Skin epidermis (tissue), 12 donors: ENCODE measurements around the gene EIF6.
A peak's percentile ranks its signal among the peaks of the same experiment; 100 is the strongest.
"Not testable (repeated sequence)": the region's sequence is repeated elsewhere in the genome, so short reads cannot be mapped to it uniquely, and the experiment has no call there.

Source experiments
- H3K27ac ChIP-seq, 21 experiments: fragments of 200-600 bp; sonication (generic) in 11 of 21; one replicate each; pipeline ENCODE4 v1.5.0; 2020; ENCODE audit warnings: mild to moderate bottlenecking in 3 of 21, inconsistent platforms in 2 of 21, moderate library complexity in 2 of 21
- H3K4me3 ChIP-seq, 7 experiments: fragments of 200-600 bp; sonication (generic) in 2 of 7; one replicate each; pipeline ENCODE4 v1.5.0; 2020; ENCODE audit warnings: inconsistent platforms in 2 of 7, mild to moderate bottlenecking in 2 of 7, moderate library complexity in 1 of 7

Gene EIF6

DNA sequence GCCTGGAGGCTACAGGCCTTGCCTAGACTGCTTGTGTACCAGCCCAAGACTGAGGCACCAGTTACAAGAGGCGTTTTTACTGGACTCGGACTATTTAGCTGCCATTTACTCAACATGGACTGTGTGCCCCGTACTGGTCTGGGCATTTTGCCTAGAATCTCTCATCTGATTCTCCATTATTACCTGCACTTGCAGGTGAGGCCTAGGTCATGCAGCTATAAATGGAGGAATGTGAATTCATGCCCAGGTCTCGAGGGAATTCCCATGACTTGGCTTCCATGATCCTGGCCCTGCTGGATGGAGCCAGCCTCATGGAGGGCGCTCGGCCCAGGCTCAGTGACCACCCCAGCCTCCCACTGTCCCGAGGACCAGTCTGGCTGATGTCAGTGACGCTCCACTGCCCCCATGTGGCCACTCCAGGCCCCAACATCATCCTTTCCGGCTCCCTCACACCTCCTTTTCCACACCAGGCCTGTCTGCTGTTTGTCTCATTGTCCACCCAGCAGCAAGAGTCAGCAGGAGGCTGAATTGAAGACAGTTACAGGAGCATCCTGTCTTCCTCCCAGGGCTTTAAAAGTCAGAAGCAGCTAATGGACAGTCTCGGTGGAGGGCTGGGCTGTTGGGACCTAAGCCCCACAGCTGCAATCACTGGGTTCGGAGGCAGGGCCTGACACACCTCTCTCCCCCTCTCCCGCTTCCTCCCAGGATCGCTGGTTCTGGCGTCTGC lies 15.4 kb downstream of the EIF6 start:
- H3K27ac ChIP-seq, result peak overlapping the region in 1 of 21 experiments; percentile 2
- H3K4me3 ChIP-seq, result no peak overlapping the region

DNA sequence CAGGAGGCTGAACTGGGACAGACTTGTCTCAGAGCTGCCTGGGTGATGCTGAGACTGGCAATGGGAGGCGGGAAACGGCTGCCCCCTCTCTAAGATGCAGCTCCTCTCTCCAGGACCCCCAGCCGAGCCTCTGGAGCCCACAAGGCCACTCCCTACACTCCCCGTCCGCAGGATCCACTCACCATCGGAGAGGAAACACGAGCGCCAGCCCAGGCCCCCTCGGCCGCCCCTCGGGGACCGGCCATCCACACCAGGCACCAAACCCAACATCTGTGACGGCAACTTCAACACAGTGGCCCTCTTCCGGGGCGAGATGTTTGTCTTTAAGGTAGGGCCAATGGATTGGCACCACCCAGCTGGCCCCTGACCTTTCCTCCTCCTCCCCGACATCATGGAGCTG lies 17.5 kb downstream of the EIF6 start:
- no peak overlapping the region for H3K4me3 ChIP-seq
- H3K27ac ChIP-seq, result no peak overlapping the region

DNA sequence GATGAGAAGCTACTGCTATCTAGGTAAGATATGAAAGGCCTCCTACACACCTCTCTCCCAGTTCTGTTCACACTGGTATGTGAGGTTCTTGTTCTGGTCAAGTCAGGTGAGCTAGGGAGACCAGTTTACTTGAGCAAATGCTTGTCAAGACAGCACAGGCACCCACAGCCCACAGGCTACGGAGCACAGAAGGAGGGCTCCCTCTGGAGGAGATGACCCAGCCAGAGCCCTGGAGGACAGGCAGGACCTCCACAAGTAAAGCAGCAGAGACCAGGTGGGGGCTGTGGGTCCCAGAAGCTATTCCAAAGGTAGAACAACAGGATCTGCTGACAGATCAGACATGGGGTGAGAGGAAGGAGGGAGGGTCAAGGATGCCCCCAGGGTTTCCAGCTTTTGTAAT lies 19.8 kb downstream of the EIF6 start:
- no peak overlapping the region for H3K27ac ChIP-seq

DNA sequence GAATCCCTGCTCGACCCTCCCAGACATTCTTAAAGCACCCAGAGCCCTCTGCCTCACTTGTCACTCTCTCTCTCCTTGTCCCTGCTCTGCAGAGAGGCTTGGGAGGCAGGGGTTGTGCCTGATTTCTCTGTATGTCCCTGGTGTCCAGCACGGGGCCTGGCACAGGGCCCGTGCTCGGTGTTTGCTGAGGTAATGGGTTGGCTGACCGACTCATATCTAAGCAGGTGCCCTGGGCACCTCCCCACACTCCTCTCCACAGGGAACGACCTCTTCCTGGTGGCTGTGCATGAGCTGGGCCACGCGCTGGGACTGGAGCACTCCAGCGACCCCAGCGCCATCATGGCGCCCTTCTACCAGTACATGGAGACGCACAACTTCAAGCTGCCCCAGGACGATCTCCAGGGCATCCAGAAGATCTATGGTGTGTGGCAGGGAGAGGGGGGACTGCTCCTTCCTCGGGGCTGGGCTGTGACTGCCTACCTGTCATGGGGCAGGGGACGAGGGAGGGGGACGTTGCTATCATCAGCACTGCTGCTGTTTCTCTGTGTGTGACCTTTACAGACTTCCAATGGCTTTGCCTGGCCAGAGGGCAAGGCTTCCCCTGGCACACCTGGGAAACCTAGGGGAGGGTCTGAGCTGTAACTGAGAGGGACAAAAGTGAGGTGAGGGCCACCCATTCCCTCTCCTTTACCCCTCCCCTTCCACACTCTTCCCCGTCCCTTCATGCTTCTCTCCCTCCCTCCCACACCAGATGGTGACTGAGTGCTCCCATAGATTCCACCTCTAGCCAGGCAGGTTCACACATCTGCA lies 20.8 kb downstream of the EIF6 start:
- Histone ChIP-seq H3K4me3 (no peak overlapping the region), H3K27ac (no peak overlapping the region)

More for the DNA sequence above, 19.8 kb downstream of the EIF6 start:
- no peak overlapping the region for H3K4me3 ChIP-seq

DNA sequence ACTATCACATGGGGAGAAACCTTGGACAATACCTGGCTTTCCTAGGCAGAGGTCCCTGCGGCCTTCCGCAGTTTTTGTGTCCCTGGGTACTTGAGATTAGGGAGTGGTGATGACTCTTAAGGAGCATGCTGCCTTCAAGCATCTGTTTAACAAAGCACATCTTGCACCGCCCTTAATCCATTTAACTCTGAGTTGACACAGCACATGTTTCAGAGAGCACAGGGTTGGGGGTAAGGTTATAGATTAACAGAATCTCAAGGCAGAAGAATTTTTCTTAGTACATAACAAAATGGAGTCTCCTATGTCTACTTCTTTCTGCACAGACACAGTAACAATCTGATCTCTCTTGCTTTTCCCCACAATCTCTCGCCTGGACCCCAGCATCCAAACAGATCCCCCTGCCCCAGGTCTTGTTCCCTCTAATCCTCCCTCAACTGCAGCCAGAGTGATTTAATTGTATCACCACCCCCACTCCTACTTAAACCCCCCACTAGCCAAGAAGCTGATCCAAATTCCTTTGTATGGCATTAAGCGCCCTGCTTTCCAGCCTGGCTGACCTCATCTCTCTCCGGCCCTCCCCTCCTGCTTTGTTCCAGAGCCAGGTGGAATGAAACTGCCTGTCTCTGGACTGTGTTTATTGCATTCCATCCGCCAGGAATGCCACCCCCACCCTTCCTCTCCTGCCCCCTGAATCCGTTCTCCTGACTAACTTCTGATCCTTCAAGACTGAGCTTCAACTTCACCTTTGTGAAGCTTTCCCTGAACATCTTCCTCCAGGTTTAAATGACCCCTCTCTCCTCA lies 21.6 kb downstream of the EIF6 start:
- H3K27ac ChIP-seq, H3K4me3 ChIP-seq: not testable (repeated sequence)

DNA sequence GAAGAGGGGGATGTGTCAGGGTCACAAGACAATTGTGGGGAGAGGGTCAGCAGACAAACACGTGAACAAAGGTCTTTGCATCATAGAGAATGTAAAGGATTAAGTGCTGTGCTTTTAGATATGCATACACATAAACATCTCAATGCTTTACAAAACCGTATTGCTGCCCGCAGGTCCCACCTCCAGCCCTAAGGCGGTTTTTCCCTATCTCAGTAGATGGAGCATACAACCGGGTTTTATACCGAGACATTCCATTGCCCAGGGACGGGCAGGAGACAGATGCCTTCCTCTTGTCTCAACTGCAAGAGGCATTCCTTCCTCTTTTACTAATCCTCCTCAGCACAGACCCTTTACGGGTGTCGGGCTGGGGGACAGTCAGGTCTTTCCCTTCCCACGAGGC lies 22.3 kb downstream of the EIF6 start:
- H3K27ac ChIP-seq, H3K4me3 ChIP-seq: not testable (repeated sequence)

DNA sequence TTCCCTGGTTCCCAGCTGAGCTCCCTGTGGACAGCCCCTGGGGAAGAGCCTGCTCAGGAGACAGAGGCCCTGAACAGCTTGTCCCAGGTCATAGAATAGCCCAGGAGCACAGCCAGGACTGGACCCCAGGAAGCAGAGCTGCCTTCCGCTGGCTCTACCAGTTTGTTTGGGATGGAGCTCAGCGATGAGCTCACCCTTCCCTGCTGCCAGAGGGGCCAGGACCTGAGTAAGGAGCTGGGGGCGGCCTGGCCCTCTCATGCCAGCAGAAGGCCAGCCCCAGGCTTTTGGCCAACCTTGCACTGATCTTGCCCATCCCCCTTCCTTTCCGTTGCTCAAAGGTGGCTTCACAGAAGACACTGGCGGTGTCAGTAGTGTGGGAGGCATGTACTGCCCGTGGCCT lies 24.1 kb downstream of the EIF6 start:
- no peak overlapping the region for H3K4me3 ChIP-seq
- no peak overlapping the region for H3K27ac ChIP-seq

DNA sequence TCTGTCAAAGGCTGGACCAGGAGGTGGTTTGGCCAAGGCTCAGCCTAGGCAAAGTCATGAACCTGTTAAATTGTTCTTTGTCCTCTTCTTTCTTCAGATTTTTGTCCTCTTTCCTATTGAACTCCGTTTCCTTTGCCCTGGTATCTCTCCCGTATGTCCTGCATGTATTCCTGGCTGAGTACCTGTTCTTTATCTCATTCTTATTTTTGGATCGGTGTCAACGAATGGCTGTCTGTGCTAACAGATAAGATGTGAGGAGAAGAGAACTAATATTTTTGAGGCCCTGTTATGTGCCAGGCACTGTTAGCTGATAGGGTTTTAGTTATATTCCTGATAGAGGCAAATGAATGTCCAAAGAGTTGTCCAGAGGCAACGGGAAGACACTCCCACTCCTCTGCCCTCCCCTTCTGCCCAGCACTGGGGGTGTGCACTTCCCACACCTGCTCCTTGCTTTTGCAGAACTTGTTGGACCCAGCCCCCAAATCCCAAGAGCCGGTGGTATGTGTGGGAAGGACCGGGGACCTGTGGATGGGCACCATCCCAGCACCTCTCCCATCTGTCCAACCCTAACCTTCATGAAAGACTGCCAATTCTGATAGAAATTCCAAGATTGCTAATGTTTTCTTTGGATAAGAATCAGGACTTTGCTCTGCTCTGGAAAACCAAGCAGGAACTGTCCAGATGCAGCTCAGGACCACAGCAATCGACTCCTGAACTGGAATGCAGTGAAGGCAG lies 27.2 kb downstream of the EIF6 start:
- Histone ChIP-seq H3K4me3 (no peak overlapping the region), H3K27ac (no peak overlapping the region)

DNA sequence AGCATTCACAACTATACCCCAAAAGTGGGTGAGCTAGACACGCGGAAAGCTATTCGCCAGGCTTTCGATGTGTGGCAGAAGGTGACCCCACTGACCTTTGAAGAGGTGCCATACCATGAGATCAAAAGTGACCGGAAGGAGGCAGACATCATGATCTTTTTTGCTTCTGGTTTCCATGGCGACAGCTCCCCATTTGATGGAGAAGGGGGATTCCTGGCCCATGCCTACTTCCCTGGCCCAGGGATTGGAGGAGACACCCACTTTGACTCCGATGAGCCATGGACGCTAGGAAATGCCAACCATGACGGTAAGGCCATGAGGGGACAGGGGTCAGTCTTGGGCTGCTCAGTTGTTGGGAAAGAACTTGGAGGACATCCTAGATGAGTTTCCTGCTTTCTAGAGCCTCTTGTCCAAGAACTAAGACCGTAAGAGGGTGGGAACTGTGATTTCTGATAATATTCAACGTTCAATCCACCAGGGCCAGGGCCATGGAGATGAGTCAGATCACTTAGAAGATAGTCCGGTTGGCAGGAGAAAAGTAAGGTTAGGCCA lies 30.0 kb downstream of the EIF6 start:
- Histone ChIP-seq H3K4me3 (no peak overlapping the region), H3K27ac (no peak overlapping the region)

DNA sequence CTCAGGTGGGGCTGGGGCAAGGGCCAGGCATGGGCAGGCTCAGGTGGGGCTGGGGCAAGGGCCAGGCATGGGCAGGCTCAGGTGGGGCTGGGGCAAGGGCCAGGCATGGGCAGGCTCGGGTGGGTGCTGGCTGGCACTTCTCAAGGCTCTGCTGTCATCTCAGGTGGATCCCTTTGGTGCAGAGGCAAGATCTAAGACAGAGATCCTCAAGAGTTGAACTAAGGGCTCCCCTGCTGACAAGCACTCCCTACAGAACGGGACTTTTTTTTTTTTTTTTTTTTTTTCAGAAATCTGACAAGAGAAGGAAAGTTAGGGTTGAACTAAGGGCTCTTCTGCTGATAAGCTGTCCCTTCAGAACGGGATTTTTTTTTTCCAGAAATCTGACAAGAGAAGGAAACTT lies 31.6 kb downstream of the EIF6 start:
- no peak overlapping the region for H3K4me3 ChIP-seq
- peak overlapping the region in 2 of 21 experiments; percentile 17 to 67 for H3K27ac ChIP-seq

DNA sequence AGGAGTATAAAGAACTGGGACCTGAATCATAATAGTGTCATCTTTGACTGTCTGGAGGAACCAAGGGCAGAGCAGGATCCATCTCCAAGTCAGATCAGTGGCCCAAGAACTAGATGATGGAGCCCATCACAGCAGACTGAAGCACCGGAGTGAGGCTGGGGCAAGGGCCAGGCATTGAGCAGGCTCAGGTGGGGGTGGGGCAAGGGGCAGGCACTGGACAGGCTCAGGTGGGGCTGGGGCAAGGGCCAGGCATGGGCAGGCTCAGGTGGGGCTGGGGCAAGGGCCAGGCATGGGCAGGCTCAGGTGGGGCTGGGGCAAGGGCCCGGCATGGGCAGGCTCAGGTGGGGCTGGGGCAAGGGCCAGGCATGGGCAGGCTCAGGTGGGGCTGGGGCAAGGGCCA lies 32.0 kb downstream of the EIF6 start:
- peak overlapping the region in 3 of 21 experiments; percentile 17 to 67 (median 61) for H3K27ac ChIP-seq
- H3K4me3 ChIP-seq, result not testable (repeated sequence)

DNA sequence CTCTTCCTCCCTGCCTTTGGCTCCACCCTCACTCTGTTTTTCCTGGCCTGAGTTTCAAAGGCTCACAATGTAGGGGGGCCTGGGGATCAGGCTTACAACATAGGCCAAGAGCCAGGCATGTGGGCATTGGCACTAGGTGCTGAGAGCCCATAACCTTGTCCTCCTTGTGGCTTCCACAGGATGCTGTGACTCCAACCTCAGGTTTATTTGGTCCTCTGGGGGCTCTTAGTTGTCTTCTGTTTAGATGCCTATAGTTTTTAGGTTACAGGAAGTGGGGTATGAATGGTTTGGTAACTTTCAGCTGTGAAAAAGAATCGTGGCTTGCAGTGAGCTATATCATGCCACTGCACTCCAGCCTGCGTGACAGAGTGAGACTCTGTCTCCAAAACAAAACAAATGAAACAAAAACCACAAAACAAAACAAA lies 32.5 kb downstream of the EIF6 start:
- no peak overlapping the region for H3K4me3 ChIP-seq
- peak overlapping the region in 4 of 21 experiments; percentile 8 to 67 (median 26) for H3K27ac ChIP-seq

DNA sequence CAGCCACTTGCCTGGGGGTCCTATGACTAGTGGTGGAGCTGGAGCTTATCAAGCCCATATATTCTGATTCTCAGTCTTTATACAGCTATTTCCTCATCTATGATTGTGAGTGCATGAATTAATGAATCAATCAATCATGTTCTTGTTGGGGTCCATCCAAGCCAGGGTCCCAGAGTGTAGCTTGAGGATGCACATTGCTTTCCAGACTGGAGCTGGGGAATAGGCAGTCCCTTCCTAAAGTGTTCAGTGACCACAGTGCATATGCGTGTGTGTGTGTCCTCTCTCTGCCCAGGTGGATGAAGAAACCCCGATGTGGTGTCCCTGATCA lies 33.0 kb downstream of the EIF6 start:
- H3K4me3 ChIP-seq, result no peak overlapping the region

DNA sequence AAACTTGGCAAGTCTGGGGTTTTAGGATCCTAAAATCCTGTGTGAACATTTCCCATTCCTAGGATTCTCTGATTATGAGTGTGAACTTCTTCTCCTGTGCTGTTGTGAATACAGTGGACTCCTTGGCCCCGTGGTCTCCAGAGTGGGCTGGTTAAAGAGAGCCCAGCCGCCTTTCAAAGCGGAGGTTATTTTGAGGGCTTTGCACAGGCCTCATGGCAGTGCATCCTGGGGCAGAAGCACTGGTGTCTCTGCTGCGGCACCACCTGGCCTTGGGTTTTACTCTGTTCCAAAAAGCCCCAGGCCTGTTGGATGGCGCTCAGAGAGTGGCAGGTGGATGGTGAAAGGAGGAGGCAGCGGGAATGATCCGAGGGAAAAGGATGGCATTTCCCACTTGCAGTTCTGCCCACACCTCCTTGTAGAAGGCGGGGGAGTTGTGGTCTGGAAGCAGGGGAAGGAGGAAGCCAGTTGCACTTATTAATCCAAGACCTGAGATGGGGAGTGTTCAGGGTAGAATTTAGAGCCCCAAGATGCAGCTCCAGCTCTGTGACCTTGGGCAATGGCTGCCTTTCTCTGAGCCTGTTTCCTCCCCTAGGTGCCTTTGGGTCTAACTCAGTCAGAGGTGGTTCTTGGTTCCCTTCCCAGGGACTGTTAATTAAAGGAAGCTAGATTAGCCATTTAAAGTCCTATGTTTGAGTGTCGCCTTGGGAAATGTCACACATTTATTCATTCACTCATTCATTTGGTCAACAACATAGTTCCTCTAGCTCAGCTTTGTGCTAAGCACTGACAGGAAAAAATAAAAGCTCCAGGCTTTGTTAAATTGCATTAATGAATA lies 35.7 kb downstream of the EIF6 start:
- H3K27ac ChIP-seq, result no peak overlapping the region
- no peak overlapping the region for H3K4me3 ChIP-seq

More for the DNA sequence above, 33.0 kb downstream of the EIF6 start:
- H3K27ac ChIP-seq, result peak overlapping the region in 4 of 21 experiments; percentile 8 to 67 (median 23)

DNA sequence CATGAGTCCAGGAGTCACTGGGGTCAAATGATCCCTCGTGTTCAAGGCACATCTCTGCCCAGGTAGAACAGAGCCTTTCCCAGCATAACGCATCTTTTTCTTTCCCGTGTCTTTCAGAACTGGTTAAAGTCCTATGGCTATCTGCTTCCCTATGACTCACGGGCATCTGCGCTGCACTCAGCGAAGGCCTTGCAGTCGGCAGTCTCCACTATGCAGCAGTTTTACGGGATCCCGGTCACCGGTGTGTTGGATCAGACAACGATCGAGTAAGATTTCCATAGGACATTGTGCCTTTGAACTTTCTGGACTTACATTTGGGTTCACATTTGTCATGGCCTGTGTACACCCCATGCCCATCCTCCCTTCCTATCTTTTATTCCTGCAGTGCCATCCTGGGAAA lies 37.8 kb downstream of the EIF6 start:
- Histone ChIP-seq H3K27ac (no peak overlapping the region), H3K4me3 (no peak overlapping the region)

DNA sequence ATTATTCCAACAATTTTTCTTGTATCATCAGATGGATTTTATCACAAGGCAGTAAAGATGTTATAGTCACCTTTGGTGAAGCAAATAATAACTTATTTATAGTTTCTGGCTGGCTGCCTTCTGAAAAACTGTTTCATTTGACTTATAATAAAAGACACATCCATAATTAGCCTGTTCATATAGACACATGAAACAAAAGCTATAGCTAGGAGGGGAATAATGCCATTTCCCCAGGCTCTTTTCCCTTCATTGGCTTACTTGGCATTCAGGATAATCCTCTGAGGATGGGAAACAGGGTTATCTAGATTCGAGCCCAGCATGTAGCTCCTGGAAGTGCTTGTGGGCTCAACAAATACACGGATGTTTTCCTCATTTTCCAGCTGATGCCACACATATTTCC lies 40.6 kb downstream of the EIF6 start:
- no peak overlapping the region for H3K27ac ChIP-seq
- no peak overlapping the region for H3K4me3 ChIP-seq

DNA sequence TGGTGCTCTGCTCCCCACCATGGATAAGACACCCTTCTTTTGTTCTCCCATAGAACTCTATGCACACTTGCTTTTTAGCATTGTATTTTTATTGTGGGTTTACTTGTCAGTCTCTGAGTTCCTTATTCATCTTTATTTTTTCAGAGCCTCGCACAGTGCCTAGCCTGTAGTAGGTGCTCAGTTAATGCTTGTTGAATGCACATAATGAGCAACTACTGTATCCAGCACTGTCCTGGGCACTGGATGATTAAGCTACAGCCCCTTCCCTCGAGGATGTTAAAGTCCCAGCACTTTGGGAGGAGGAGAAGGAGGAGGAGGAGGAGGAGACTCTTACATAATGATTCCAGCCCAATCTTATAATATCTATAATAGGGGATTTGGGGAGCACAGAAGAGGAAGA lies 41.3 kb downstream of the EIF6 start:
- no peak overlapping the region for H3K4me3 ChIP-seq
- no peak overlapping the region for H3K27ac ChIP-seq

DNA sequence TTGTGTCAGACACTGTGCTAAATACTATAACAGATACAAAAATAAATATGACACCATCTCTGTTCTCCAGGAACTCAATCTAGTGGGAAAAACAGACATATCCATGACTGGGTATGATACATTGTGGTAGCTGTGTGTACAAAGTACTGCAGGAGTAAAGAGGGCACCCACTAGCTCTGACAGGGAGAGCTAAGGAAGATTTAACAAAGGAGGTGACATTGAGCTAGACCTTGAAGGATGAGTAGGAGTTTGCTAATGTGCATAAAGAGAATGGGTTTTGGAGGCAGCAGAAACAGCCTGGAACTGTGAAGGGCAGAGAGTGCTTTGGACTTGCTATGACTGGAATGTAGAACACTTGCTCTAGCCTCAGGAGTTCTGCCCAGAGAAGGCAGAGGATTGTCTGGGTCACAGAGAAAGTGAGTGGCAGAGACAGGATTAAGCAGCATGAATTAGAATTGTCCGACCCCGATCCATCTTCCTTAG lies 43.7 kb downstream of the EIF6 start:
- no peak overlapping the region for H3K4me3 ChIP-seq
- no peak overlapping the region for H3K27ac ChIP-seq
